ENCODE measurements around the gene TBC1D1.

TBC1D1 gene

DNA sequence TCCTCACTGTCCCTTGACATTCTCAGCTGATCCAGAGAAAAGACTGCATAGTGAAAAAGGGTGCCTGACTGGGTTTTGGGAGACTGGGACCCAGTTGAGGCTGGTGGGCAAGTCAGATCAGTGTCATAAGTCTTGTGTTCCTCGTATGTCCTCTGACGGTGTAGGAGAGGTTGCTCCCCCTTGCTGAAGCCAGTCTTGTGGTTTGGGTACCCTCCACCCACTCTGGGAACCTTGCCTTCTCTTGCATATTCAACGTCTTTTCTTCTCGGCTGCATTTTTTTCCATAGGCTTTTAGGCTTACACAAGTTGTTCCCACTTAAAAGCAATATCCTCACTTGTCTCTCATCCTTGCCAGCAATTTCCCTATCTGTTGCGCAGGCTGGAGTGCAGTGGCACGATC lies 281.2 kb downstream of the TBC1D1 start:
- no peak for DNase-seq (ENCODE audit: extremely low read depth, low read depth)
- H3K4me3 ChIP-seq (replicated peaks; ENCODE audit: low read depth, low read length), result no peak overlapping the region
- TF ChIP-seq, protein P1, sequence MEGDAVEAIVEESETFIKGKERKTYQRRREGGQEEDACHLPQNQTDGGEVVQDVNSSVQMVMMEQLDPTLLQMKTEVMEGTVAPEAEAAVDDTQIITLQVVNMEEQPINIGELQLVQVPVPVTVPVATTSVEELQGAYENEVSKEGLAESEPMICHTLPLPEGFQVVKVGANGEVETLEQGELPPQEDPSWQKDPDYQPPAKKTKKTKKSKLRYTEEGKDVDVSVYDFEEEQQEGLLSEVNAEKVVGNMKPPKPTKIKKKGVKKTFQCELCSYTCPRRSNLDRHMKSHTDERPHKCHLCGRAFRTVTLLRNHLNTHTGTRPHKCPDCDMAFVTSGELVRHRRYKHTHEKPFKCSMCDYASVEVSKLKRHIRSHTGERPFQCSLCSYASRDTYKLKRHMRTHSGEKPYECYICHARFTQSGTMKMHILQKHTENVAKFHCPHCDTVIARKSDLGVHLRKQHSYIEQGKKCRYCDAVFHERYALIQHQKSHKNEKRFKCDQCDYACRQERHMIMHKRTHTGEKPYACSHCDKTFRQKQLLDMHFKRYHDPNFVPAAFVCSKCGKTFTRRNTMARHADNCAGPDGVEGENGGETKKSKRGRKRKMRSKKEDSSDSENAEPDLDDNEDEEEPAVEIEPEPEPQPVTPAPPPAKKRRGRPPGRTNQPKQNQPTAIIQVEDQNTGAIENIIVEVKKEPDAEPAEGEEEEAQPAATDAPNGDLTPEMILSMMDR (IDR thresholded peaks at IDR 0.05; ENCODE audit: low read depth, low read length, missing control alignments), result no peak

DNA sequence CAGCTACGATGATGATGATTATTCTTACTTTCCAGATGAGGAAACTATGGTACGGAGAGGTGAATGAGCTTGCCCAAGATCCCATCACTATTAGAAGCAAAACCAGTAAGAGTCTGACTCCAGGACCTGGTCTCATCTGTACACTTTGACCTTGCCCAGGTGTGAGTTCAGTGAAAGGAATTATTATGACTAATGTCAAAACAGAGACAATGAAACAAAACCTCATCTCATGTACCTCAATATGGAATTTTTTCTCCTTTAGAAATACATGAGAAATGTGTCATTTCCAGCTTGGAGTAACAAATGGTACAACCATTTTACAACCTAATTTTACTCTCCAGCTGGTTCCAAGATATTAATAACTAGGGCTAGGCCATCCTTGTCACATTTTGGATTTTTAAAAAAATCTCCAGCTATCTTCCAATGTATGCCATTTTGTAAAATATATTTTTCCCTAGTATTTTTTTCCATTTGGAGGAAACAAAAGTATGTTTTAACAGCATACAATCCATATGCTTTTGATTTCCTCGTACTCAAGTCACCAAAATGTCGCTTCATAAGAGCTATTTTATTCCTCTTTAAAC lies 283.1 kb downstream of the TBC1D1 start:
- H3K4me3 ChIP-seq (replicated peaks; ENCODE audit: low read depth, low read length), result no peak overlapping the region
- TF ChIP-seq, protein P1 (IDR thresholded peaks at IDR 0.05; ENCODE audit: low read depth, low read length, missing control alignments), result no peak
- no peak for DNase-seq (ENCODE audit: extremely low read depth, low read depth)

DNA sequence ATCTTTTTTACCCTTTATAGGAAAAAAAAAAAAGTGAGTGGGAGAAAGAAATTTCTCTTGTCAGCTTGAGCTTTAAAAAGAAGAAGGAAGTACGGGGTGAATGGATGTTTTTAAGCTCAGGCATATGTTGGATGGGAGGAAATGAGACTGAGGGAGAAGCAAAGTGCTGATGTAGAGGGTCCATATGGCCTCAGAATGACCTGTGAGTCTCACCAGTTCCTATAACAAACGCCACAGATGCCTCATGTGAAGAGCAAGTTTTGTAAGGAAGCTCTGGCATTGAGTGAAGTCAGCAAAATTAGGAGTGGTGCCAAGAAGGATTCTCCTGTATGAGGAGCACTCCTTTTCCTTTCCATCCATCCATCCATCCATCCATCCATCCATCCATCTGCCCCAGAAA lies 283.9 kb downstream of the TBC1D1 start:
- no peak for DNase-seq (ENCODE audit: extremely low read depth, low read depth)
- TF ChIP-seq, protein P1 (IDR thresholded peaks at IDR 0.05; ENCODE audit: low read depth, low read length, missing control alignments), result no peak
- H3K4me3 ChIP-seq (replicated peaks; ENCODE audit: low read depth, low read length), result no peak overlapping the region

DNA sequence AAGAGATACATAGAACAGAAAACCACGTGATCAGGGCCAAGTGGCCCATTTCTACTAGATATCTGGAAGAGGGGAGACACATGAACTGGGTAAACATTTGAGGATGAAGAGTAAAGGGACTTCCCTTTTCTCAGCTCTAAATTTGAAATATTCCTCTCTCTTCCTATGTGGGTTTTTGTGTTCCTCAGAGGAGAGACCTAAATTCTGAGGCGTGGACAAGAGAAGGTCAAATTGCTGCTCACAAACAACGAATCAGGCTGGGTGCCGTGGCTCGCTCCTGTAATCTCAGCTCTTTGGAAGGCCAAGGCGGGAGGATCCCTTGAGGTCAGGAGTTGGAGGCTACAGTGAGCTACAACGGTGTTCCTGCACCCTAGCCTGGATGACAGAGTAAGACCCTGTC lies 285.3 kb downstream of the TBC1D1 start:
- TF ChIP-seq, protein P1 (IDR thresholded peaks at IDR 0.05; ENCODE audit: low read depth, low read length, missing control alignments), result no peak
- DNase-seq (ENCODE audit: extremely low read depth, low read depth), result no peak
- no peak overlapping the region for H3K4me3 ChIP-seq (replicated peaks; ENCODE audit: low read depth, low read length)

DNA sequence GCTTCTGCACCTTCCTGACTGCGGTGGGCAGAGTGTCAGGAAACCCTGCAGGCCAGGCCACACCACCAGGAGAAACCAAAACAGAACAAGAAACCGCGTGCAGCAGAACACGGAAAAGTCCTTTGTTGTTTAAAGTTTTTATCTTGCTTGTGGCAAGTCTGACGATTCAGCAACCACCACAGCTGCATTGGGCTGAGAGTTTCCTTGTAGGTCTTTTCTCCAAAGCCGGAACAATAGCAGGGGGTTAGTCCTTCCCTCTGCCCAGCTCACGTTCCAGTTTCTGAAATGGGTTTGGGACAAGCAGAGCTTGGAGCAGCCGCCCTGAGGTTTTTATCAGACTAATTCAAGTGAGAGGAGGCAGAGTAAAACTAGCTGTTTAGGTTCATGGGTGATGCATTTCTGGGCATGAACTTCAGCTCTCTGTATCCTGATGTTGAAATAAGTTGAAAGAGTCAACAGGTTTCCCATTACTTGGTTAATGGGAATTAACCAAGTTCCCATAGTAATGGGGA lies 286.2 kb downstream of the TBC1D1 start:
- TF ChIP-seq, protein P1 (IDR thresholded peaks at IDR 0.05; ENCODE audit: low read depth, low read length, missing control alignments), result no peak
- DNase-seq (ENCODE audit: extremely low read depth, low read depth), result no peak
- no peak overlapping the region for H3K4me3 ChIP-seq (replicated peaks; ENCODE audit: low read depth, low read length)

DNA sequence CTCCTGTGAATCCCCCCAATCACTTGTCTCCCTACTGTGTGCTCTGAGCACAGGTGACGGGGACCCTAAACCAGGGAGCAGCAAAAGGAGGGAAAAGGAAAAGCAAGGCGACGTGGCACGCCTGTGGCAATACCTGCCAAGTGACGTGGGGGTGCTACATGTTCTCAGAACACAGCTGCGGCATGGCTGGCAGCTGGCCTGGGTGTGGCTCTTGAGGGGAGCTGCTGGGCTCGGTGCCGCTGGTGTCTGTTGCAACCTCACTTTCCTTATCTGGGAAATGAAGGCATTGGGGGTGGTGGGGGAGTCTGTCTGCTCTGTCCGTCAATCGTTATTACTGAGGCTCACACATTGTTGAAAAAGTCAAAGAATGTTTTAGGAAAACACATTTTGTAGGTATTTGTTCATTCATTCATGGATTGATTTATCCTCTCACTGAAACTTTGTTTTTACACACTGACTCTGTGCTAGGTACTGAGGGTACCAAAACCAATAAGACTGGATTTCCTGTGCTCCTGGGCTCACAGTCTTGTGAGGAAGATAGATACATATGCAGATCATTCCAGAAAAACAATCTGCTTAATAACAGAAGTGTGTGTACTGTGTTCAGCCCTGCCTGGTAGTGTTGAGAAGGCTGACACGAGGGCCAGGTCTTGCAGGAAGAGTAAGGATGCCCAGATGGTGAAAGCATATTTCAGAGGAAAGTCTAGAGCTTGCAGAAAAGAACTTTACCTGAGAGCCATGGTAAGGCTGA lies 286.9 kb downstream of the TBC1D1 start:
- no peak for DNase-seq (ENCODE audit: extremely low read depth, low read depth)
- TF ChIP-seq, protein P1 (IDR thresholded peaks at IDR 0.05; ENCODE audit: low read depth, low read length, missing control alignments), result no peak
- no peak overlapping the region for H3K4me3 ChIP-seq (replicated peaks; ENCODE audit: low read depth, low read length)
